ENCODE results near the gene USF2.

The USF2 gene

GRCh38 chr19:35307931-35308330, 39.2 kb downstream of the USF2 start:
- H3K27ac Mint-ChIP-seq, result no peak overlapping the region
- no peaks in the 10 kb centered on the region for H3K4me1 Mint-ChIP-seq
- no peak overlapping the region for H3K4me3 Mint-ChIP-seq
- no peaks in the 10 kb centered on the region for H3K9me3 Mint-ChIP-seq
- H3K27me3 Mint-ChIP-seq, result no peaks in the 10 kb centered on the region
- no peaks in the 10 kb centered on the region for H3K36me3 Mint-ChIP-seq

DNA sequence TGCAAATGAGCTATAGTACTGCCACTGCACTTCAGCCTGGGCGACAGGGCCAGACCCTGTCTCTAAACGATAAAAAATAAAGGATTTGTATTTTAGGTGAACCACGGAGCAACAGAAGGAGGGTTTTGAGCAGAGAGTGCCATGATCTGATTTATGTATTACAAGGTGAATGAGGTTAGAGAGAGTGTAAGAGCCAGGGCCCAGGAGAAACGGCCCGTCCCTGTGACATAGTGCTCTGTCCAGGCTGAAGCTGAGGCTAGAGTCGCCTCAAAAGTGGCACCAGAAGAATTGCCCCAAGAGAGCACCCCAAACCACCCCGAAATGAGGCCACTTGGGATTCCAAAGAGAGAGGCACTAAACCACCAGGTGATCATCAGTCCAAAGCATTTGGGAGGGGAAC, 40.1 kb downstream of the USF2 start:
- Mint-ChIP-seq H3K36me3 (no peaks in the 10 kb centered on the region), H3K4me3 (no peak overlapping the region), H3K27ac (no peak overlapping the region), H3K27me3 (no peaks in the 10 kb centered on the region), H3K4me1 (no peaks in the 10 kb centered on the region), H3K9me3 (no peaks in the 10 kb centered on the region)

- no peak overlapping the region for H3K27ac Mint-ChIP-seq
- H3K27me3 Mint-ChIP-seq, result no peaks in the 10 kb centered on the region
- H3K9me3 Mint-ChIP-seq, result no peaks in the 10 kb centered on the region
- no peaks in the 10 kb centered on the region for H3K4me1 Mint-ChIP-seq
- no peaks in the 10 kb centered on the region for H3K36me3 Mint-ChIP-seq
- no peak overlapping the region for H3K4me3 Mint-ChIP-seq
Measured at GRCh38 chr19:35309481-35310279, 40.9 kb downstream of the USF2 start.

DNA sequence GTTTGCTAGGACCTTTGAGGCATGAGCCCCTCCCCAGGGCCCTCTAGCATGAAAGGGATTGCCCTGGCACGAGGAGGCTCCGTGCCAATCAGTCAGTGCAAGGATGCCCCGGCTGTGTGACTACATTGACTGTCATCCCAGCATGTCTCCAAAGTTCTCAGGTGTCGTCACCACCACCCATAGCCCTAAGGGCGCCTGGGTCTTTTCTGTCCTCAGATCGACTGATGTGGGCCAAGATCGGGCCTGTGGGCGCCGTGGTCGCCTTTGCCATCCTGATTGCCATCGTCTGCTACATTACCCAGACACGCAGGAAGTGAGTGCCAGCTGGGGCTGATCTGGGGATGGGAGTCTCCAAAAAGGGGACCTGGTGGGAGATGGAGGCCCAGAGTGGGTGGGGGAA, 41.6 kb downstream of the USF2 start:
- H3K4me1 Mint-ChIP-seq, result no peaks in the 10 kb centered on the region

GRCh38 chr19:35310811-35311465, 42.2 kb downstream of the USF2 start:
- H3K27me3 Mint-ChIP-seq, result no peaks in the 10 kb centered on the region
- no peaks in the 10 kb centered on the region for H3K36me3 Mint-ChIP-seq
- H3K4me1 Mint-ChIP-seq, result no peaks in the 10 kb centered on the region

More for the DNA sequence above, 41.6 kb downstream of the USF2 start:
- no peak overlapping the region for H3K4me3 Mint-ChIP-seq
- no peaks in the 10 kb centered on the region for H3K36me3 Mint-ChIP-seq
- no peak overlapping the region for H3K27ac Mint-ChIP-seq
- H3K9me3 Mint-ChIP-seq, result no peaks in the 10 kb centered on the region
- no peaks in the 10 kb centered on the region for H3K27me3 Mint-ChIP-seq

DNA sequence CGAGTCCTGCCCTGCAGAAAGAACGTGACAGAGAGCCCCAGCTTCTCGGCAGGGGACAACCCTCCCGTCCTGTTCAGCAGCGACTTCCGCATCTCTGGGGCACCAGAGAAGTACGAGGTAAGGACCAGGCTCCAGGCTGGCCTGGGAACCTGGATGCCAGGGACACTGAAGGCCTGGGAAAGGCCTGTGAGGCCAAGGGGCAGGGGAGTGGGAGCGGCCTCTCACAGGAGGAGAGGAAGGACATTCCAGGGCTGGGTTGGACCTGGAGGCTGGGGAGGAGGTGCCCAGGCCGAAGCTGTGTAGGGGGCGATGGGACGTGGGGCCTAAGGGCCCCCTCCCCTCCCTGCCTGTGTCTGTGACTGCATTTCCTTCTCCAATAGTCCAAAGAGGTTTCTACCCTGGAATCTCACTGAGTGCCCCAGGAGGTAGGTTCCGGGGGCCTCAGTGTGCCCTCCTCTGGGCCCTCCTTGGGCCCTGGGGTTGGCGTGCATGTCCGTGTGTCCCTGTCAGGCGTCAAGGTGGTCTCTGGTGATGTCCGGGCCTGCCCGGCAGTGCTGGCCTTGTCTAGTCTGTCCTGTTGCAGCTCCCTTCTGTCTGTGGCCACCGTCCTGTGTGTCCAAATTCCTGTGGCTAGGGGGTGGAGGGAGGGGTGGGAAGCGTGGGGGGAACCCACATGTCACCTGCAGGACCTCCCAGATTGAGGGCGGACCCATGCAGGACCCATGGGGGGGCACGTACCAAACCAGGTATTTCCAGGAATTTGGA, 43.3 kb downstream of the USF2 start:
- no peak overlapping the region for H3K4me3 Mint-ChIP-seq
- no peaks in the 10 kb centered on the region for H3K27me3 Mint-ChIP-seq
- H3K36me3 Mint-ChIP-seq, result no peaks in the 10 kb centered on the region
- no peak overlapping the region for H3K27ac Mint-ChIP-seq
- no peaks in the 10 kb centered on the region for H3K9me3 Mint-ChIP-seq
- H3K4me1 Mint-ChIP-seq, result no peaks in the 10 kb centered on the region

More at GRCh38 chr19:35310811-35311465, 42.2 kb downstream of the USF2 start:
- no peak overlapping the region for H3K4me3 Mint-ChIP-seq
- no peaks in the 10 kb centered on the region for H3K9me3 Mint-ChIP-seq
- H3K27ac Mint-ChIP-seq, result no peak overlapping the region

GRCh38 chr19:35313587-35313986, 44.8 kb downstream of the USF2 start:
- Mint-ChIP-seq H3K9me3 (no peaks in the 10 kb centered on the region), H3K4me1 (peaks cover 1% of the 10 kb centered on the region), H3K27me3 (no peaks in the 10 kb centered on the region), H3K4me3 (no peak overlapping the region), H3K27ac (peak overlapping the region; percentile 35), H3K36me3 (no peaks in the 10 kb centered on the region)

GRCh38 chr19:35314031-35314430, 45.3 kb downstream of the USF2 start:
- Mint-ChIP-seq H3K36me3 (no peaks in the 10 kb centered on the region), H3K27ac (no peak overlapping the region), H3K9me3 (no peaks in the 10 kb centered on the region), H3K4me3 (no peak overlapping the region), H3K27me3 (no peaks in the 10 kb centered on the region), H3K4me1 (peaks cover 6% of the 10 kb centered on the region)

DNA sequence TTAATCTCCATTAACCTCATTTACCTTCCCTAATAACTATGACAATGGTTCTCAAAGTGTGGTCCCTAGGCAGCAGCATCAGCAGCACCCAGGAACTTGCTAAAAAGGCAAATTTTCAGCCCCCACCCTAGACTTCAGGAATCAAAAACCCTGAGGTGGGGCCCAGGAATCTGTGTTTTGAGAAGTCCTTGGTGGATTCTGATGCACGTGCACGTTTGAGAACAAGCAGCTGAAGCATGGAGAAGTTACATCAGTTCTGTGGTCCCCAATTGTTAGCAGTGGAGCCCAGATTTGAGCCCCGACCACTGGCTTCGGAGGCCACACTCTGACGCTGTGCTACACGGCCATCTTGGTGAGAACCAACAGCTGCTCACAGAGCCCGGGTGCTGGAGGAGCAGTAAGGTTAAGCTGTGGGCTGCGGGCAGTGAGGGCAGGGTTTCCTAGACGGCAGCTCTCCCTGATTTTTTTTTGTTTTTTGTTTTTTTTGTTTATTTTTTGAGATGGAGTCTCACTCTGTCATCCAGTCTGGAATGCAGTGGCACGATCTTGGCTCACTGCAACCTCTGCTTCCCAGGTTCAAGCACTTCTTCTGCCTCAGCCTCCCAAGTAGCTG, 46.2 kb downstream of the USF2 start:
- H3K9me3 Mint-ChIP-seq, result no peaks in the 10 kb centered on the region
- peaks cover 6% of the 10 kb centered on the region for H3K4me1 Mint-ChIP-seq
- no peaks in the 10 kb centered on the region for H3K36me3 Mint-ChIP-seq
- H3K4me3 Mint-ChIP-seq, result no peak overlapping the region
- H3K27ac Mint-ChIP-seq, result no peak overlapping the region
- no peaks in the 10 kb centered on the region for H3K27me3 Mint-ChIP-seq

DNA sequence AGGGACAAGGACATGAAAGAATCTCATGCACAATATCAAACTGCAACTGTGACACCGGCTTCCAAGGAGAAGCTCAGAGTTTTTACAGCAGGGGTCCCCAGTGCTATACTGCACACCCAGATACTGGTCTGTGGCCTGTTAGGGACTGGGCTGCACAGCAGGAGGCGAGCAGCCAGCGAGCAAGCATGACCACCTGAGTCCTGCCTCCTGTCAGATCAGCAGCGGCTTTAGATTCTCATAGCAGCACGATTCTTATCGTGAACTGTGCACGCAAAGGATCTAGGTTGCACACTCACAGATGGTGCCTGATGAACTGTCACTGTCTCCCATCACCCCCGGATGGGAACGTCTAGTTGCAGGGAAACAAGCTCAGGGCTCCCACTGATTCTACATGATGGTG, 47.1 kb downstream of the USF2 start:
- Mint-ChIP-seq H3K4me1 (peaks cover 6% of the 10 kb centered on the region), H3K27ac (no peak overlapping the region), H3K9me3 (no peaks in the 10 kb centered on the region), H3K4me3 (no peak overlapping the region), H3K36me3 (no peaks in the 10 kb centered on the region), H3K27me3 (no peaks in the 10 kb centered on the region)

DNA sequence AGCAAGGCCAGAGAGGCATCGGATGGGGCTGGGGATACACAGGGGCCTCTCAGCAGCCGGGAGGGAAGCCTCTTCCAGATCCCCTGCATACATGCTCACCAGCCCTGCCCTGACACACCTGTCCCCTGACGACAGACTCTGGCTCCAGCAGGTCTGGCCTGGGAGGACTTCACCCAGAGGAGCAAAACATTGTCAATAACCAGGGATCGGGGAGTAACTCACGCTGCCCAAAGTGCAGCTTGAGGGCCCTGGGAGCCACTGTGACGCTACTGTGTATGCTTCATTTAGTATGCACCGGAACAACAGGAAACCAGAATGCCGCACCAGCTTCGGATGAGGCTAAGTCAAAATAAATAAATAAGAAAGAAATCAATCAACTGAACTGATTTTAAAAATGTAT, 47.8 kb downstream of the USF2 start:
- Mint-ChIP-seq H3K4me3 (no peak overlapping the region), H3K36me3 (no peaks in the 10 kb centered on the region), H3K27me3 (no peaks in the 10 kb centered on the region), H3K9me3 (no peaks in the 10 kb centered on the region), H3K27ac (no peak overlapping the region), H3K4me1 (peaks cover 6% of the 10 kb centered on the region)

- Mint-ChIP-seq H3K4me3 (no peak overlapping the region), H3K27me3 (no peaks in the 10 kb centered on the region), H3K36me3 (no peaks in the 10 kb centered on the region), H3K27ac (no peak overlapping the region), H3K9me3 (no peaks in the 10 kb centered on the region), H3K4me1 (peaks cover 6% of the 10 kb centered on the region)
Measured at GRCh38 chr19:35317464-35318043, 48.8 kb downstream of the USF2 start.

- H3K4me3 Mint-ChIP-seq, result no peak overlapping the region
- H3K27ac Mint-ChIP-seq, result no peak overlapping the region
- peaks cover 6% of the 10 kb centered on the region for H3K4me1 Mint-ChIP-seq
- no peaks in the 10 kb centered on the region for H3K9me3 Mint-ChIP-seq
- H3K27me3 Mint-ChIP-seq, result no peaks in the 10 kb centered on the region
- H3K36me3 Mint-ChIP-seq, result no peaks in the 10 kb centered on the region
Measured at GRCh38 chr19:35318679-35319448, 50.1 kb downstream of the USF2 start.

DNA sequence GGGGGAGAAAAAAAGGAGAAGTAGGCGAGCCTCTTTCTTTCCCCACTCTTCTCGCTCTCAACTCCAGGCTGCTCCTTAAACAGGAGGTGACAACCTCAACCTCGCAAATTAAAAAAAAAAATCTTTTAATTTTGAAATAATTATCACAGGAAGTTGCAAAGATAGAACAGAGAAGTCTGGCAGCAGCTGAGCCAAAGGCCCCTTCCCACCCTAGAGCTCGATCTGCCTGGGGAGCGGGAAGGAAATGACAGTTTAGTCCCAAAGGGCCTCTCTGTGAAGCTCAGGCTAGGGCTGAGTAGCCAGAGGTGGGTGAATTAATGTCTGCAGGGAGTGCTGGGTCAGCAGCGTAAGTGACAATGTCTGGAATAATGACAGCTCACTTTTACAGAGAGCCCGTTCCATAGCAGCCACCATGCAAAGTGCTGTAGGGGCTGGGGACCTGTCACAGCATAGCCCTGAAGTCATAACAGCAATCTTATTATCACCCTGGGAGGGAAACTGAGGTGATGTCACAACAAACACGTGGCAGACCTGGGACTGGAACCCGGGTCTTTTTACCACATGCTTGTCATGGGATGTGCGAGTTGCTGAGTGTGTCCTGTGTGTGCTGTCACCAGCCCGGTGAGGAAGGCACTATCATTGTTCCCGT, 51.4 kb downstream of the USF2 start:
- H3K4me1 Mint-ChIP-seq, result peaks cover 6% of the 10 kb centered on the region
- no peaks in the 10 kb centered on the region for H3K36me3 Mint-ChIP-seq
- no peak overlapping the region for H3K4me3 Mint-ChIP-seq
- no peaks in the 10 kb centered on the region for H3K9me3 Mint-ChIP-seq
- H3K27me3 Mint-ChIP-seq, result no peaks in the 10 kb centered on the region
- no peak overlapping the region for H3K27ac Mint-ChIP-seq
